ENCODE measurements around the gene EIF3M. TPM values are rescaled to one million over a fixed set of nuclear protein-coding genes. Genes with fewer than 3 reads are reported as not detected.

EIF3M gene
- total and polyA plus RNA-seq, 2 of the 8 experiments (the other 6 are each of a cell fraction or from before 2014, with no cell fraction given) = 302 to 444 TPM

GRCh38 chr11:32606220-32606619 lies 22.6 kb downstream of the EIF3M start:
- H3K9me3 ChIP-seq (ENCODE audit: insufficient read depth in 2 of 2, low read depth in 1 of 2, low read length in 1 of 2) = peaks cover 5 to 6% of the 10 kb centered on the region in 2 experiments; a peak in 1 of 4 replicates
- no peaks in the 10 kb centered on the region for H3K79me1 ChIP-seq (ENCODE audit: low read depth, low read length)
- no peak overlapping the region for H3K18ac ChIP-seq (ENCODE audit: extremely low read depth, low read length)
- H4K20me1 ChIP-seq (replicated peaks in 1 of 2; ENCODE audit: control insufficient read depth in 1 of 2, insufficient read depth in 2 of 2, low read length in 2 of 2) = no peaks in the 10 kb centered on the region
- ChIA-PET CTCF (ENCODE audit: partially characterized antibody) (no interaction called here), POLR2A (ENCODE audit: partially characterized antibody) (interaction anchor here (1.2 kb wide), 1 partner anchor 11 kb away, joined by 4 read pairs; no protein-coding TSS in a partner anchor)
- H3K4me1 ChIP-seq (replicated peaks in 1 of 4; ENCODE audit: control insufficient read depth in 3 of 4, insufficient read depth in 4 of 4, low read length in 3 of 4) = no peaks in the 10 kb centered on the region
- no peaks in the 10 kb centered on the region for H3K79me2 ChIP-seq (ENCODE audit: control insufficient read depth in 1 of 2, insufficient read depth in 2 of 2, low read length in 2 of 2)
- FAIRE-seq = no peak
- H2BK20ac ChIP-seq (ENCODE audit: low read length) = no peak overlapping the region
- H3K4me3 ChIP-seq (ENCODE audit: extremely low read depth in 1 of 4, insufficient read depth in 2 of 4, low read depth in 3 of 4, low read length in 4 of 4) = no peak overlapping the region
- H2AK5ac ChIP-seq (ENCODE audit: low read depth, low read length) = no peak overlapping the region
- H2BK12ac ChIP-seq (ENCODE audit: low read depth, low read length) = no peak overlapping the region
- H2BK120ac ChIP-seq (replicated peaks; ENCODE audit: low read depth, low read length) = no peak overlapping the region
- H4K91ac ChIP-seq (replicated peaks; ENCODE audit: insufficient read length, low read length) = no peak overlapping the region
- DNase-seq (ENCODE audit: low read depth in 1 of 2, low spot score in 2 of 2) = no peak
- H3K14ac ChIP-seq (ENCODE audit: insufficient read length) = no peak overlapping the region
- peaks cover 5 to 44% (median 34%) of the 10 kb centered on the region in 4 experiments for H3K36me3 ChIP-seq (ENCODE audit: control insufficient read depth in 2 of 4, insufficient read depth in 4 of 4, low read length in 3 of 4)
- H4K5ac ChIP-seq (ENCODE audit: insufficient read length, low read depth, low read length) = no peak overlapping the region
- TF ChIP-seq RAD21 (IDR thresholded peaks at IDR 0.05 in 1 of 2, conservative IDR thresholded peaks at IDR 0.05 in 1 of 2; ENCODE audit: low read depth in 2 of 2, low read length in 2 of 2) = no peak
- no peak for TF ChIP-seq SAP30 (IDR thresholded peaks at IDR 0.05; ENCODE audit: insufficient read depth, insufficient replicate concordance, low read length)
- TF ChIP-seq KDM5A (IDR thresholded peaks at IDR 0.05; ENCODE audit: low read length) = no peak
- TF ChIP-seq YY1 (IDR thresholded peaks at IDR 0.05; ENCODE audit: low read depth, low read length) = no peak
- no peak for TF ChIP-seq MAFK (IDR thresholded peaks at IDR 0.05; ENCODE audit: low read depth, low read length)
- no peak for TF ChIP-seq POU5F1 (IDR thresholded peaks at IDR 0.05; ENCODE audit: low read depth, low read length)
- no peak for TF ChIP-seq SP2 (IDR thresholded peaks at IDR 0.05; ENCODE audit: low read length)
- TF ChIP-seq RNF2 (IDR thresholded peaks at IDR 0.05; ENCODE audit: borderline replicate concordance, low read depth, low read length, missing control alignments, poor library complexity, severe bottlenecking) = no peak
- no peak for TF ChIP-seq HDAC6 (IDR thresholded peaks at IDR 0.05; ENCODE audit: low read depth, low read length)
- no peak for TF ChIP-seq TAF7 (optimal IDR thresholded peaks at IDR 0.05; ENCODE audit: borderline replicate concordance, low read depth, low read length)
- TF ChIP-seq E2F6 (IDR thresholded peaks at IDR 0.05) = no peak
- no peak for TF ChIP-seq CREB1 (IDR thresholded peaks at IDR 0.05)
- TF ChIP-seq RBBP5 (IDR thresholded peaks at IDR 0.05; ENCODE audit: borderline replicate concordance, low read depth, low read length) = no peak
- TF ChIP-seq BACH1 (IDR thresholded peaks at IDR 0.05; ENCODE audit: low read length) = no peak
- no peak overlapping the region for H4K8ac ChIP-seq (ENCODE audit: extremely low read depth, insufficient read depth, low read length)
- H3K27me3 ChIP-seq (replicated peaks in 1 of 4; ENCODE audit: control insufficient read depth in 3 of 4, extremely low read depth in 1 of 4, insufficient read depth in 3 of 4, low read length in 3 of 4) = no peaks in the 10 kb centered on the region
- no peak overlapping the region for H3K56ac ChIP-seq (replicated peaks; ENCODE audit: insufficient read length, low read depth, low read length)
- H3K4ac ChIP-seq (replicated peaks; ENCODE audit: insufficient read length, low read depth, low read length) = no peak overlapping the region
- no peaks in the 10 kb centered on the region for H3K23me2 ChIP-seq (ENCODE audit: low read depth, low read length)
- no peak overlapping the region for H3K27ac ChIP-seq (ENCODE audit: low read depth, low read length)
- H2AFZ ChIP-seq (ENCODE audit: low read length) = no peak overlapping the region
- H3K23ac ChIP-seq (ENCODE audit: insufficient read length) = no peak overlapping the region
- H2BK5ac ChIP-seq (ENCODE audit: low read depth, low read length) = no peak overlapping the region
- no peak overlapping the region for H3K4me2 ChIP-seq (ENCODE audit: insufficient read depth in 1 of 2, low read depth in 2 of 2, low read length in 2 of 2)
- no peak overlapping the region for H3K9ac ChIP-seq (replicated peaks in 1 of 4; ENCODE audit: extremely low read depth in 1 of 4, low read depth in 3 of 4, low read length in 3 of 4)
- H2BK15ac ChIP-seq (ENCODE audit: low read length) = no peak overlapping the region

All from H1 (cell line).